SIG-M5 treated with dmso at 0.1 percent for 504 hours (cell line): ENCODE measurements around the gene STIM1.
A peak's percentile ranks its signal among the peaks of the same experiment; 100 is the strongest.

Experiments used
- DNase-seq: peaks from one replicate; lab custom pipeline; 2025; ENCODE audit not compliant: unreplicated experiment; lab: John Stamatoyannopoulos, UW

STIM1 gene

DNA sequence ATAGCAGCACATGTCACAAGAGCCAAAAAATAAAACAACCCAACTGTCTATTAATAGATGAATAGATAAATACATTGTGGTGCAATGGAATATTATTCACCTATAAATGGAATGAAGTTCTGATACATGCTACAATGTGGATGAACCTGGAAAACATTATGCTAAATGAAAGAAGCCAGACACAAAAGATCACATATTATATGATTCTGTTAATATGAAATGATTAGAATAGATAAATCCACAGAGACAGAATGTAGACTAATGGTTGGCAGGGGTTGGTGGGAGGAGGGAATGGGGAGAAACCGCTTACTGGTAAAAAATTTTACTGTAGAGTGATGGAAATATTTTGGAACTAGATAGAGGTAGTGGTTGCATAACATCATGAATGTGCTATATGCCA is 206.2 kb downstream of the STIM1 start:
- no peak for DNase-seq

GRCh38 chr11:4063348-4063747 is 207.9 kb downstream of the STIM1 start:
- no peak for DNase-seq

DNA sequence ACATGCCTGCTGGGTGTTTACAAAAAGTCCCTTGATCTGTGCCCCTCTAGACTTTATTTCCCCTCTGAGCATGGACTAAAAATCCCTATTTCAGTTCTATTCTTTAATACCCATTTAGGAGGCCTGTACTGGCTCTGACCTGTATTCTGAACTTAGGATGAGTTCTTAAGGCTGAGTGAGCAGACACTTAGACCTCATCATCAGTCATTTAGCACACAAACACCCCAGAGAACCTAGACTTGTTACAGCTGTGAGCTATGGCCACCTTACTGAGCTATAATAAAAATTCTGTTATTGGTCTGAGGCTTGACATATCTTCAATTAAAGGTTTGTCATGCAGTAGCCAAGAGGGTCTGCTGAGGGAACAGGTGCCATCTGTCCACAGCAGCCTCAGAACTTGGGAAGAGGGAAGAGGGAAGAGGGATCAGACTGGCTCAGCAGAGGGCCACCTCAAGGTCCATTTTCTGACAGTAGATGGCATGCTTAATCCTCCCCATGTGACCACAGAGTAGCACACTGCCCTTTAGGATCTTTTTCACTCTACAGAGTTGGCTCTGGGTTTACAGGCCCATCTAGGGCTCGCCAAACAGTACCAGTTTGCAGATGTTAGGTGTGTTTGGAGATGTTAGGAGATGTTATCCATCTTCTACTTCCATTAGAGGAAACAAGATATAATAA is 209.0 kb downstream of the STIM1 start:
- DNase-seq = no peak

DNA sequence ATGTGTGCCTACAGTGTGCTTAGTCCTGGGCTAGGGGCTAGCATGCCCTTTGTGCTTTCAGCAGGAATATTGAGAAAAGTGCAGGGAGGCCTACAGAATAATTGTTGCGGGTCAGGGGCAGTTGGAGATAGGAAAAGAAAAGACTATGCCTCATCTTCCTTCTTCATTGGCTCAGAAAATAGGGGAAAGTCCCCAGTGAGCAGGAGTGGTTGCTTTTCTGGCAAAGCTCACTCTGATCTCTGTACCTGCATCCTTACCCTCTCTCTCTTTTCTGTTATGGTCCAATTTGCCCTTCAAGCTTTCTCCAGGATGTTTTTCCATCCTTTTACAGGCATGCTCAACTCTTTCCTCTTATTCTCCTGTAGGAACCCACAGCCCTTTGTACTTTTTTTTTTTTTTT is 209.6 kb downstream of the STIM1 start:
- no peak for DNase-seq

DNA sequence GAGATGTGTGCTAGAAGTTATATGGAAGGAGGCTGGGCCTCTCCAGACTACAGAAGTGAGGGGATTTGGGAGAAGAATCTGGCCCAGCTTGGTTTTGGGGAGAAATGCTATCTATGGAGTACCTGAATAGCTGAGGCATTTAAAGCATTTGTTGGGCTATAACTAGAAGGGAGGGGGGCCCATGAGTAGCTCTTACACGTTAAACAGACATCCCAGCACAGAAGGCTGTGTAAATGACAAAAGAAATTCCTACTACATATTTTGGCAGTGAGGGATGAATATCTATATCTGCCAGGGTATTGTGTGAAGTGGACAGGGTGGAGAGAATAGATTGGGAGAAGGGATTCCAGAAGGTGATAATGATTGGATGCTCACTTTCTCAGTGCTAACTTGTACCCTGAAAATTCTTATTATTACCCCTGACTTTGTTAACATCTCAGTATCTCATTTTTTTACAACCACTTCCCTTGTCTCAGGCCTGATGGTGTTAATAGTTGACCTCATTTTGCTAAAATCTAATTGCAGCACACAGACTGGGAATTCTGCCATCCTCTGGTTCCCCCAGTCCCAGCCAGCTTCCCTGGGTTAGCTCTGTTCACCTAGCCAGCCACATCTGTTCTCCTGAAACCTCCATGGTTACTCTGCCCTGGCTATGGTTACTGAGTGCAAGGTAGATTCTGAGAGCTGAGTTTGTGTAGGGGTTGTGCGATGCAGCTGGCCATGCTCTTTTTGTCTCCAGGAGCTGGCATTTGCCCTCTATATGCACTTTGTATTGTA is 210.3 kb downstream of the STIM1 start:
- no peak for DNase-seq

DNA sequence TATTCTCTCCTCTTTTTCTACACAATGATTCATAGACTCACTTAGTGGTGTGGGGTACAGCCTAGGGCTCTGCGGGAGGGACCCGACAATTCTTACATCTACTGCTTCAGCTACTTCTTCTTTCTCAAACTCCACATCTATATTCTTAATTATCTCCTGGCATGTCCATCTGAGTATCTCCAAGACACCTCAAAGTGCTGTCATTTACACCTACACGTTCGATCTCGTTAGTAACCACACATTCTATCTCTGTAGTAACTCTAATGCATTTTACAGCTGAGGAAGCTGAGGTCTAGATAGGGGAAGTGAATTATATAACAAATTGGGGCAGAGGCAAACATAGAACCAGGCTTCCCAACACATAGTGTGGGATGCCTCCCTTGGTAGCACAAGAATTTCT is 211.4 kb downstream of the STIM1 start:
- no peak for DNase-seq

DNA sequence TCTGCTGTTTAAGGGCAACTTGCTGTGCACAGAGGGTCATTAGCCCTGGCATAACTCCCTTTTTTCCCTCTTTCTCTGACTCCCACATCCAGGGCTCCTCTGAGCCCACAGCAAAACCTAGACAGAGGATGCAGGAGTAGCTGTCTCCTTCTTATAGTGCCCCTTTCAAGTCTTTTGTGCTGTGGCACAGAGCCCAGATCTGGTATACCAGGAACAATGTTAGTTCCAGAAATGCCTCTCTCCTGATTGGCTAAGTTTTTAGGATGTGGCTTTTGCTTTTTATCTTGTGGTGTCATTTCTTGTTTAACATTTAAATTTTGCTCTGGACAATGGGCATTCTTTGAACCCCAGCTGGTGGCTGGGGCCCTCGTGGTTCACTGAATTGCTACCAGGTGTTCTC is 213.5 kb downstream of the STIM1 start:
- no peak for DNase-seq

DNA sequence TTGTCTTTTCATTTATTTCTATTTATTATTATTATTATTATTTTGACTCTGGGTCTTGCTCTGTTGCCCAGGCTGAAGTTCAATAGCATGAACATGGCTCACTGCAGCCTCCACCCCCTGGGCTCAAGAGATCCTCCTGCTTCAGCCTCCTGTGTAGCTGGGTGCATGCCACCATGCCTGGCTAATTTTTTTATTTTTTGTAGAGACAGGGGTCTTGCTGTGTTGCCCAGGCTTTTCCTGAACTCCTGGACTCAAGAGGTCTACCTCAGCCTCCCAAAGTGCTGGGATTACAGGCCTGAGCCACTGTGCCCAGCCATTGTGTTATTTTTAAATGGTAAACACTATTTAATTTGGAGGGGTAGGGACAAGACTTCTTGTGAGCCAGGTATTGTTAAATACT is 215.9 kb downstream of the STIM1 start:
- DNase-seq = no peak

GRCh38 chr11:4071914-4072313 is 216.4 kb downstream of the STIM1 start:
- no peak for DNase-seq

- DNase-seq = peak; percentile 76
Measured at GRCh38 chr11:4072668-4073285, 217.3 kb downstream of the STIM1 start.

- DNase-seq = no peak
Measured at GRCh38 chr11:4074266-4074665, 218.8 kb downstream of the STIM1 start.

DNA sequence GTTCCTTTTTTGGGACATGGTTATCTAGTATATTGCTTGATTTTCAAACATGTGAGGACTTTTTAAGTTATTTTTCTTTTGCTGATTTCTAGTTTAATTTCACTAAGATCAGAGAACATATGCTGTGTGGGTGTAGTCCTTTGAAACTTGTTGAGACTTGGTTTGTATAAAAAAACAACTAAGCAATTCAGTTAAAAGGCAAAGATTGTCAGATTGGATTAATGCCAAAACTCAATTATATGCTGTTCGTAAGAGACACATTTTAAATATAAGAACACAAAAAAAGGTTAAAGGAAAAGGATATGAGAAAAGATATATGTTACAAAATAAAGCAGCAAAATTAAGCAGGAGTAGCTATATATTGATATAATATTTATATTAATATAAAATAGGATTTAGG is 221.3 kb downstream of the STIM1 start:
- DNase-seq = no peak

DNA sequence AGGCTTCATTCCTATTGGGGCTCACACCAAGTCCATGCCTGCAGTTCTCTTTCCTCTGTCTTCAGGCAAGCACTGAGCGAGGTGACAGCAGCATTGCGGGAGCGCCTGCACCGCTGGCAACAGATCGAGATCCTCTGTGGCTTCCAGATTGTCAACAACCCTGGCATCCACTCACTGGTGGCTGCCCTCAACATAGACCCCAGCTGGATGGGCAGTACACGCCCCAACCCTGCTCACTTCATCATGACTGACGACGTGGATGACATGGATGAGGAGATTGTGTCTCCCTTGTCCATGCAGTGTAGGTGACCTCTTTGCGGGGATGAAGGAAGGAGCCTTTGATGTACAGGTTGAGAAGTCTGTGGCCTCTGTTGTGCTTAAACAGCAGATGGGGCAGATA is 227.7 kb downstream of the STIM1 start:
- DNase-seq = no peak

GRCh38 chr11:4084406-4085125 is 229.1 kb downstream of the STIM1 start:
- DNase-seq = no peak

DNA sequence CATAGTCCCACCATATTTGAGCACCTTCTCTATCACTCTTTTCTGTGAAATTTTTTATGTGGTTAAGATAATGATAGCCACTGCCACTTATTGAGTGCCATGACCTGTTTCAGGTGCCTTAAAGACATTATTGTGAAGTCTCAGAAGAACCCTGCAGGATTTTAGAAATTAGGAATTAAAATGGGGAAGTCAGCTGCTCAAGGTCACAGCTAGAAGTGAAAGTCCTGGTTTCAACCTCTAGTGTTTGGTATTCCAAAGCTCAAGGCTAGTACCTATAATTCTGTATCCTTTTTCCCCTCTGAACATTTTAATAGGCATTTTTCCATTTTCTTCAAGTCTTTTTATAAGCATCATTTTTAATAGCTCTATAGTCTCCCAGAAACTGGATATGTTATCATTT is 230.1 kb downstream of the STIM1 start:
- DNase-seq = no peak

GRCh38 chr11:4086575-4087353 is 231.3 kb downstream of the STIM1 start:
- no peak for DNase-seq

GRCh38 chr11:4087551-4087950 is 232.1 kb downstream of the STIM1 start:
- DNase-seq = no peak

GRCh38 chr11:4090258-4090657 is 234.8 kb downstream of the STIM1 start:
- DNase-seq = no peak

GRCh38 chr11:4092026-4092425 is 236.6 kb downstream of the STIM1 start:
- DNase-seq = peak; percentile 30

- peak; percentile 9 for DNase-seq
Measured at GRCh38 chr11:4093519-4094347, 238.3 kb downstream of the STIM1 start.
